Kidney (tissue), 14 donors: Measurements from ENCODE around the gene TMEM128. TPM values are rescaled to one million over a fixed set of nuclear protein-coding genes. Genes with fewer than 3 reads are reported as not detected.

Experiments used
- DNase-seq, 5 donors: peaks; one replicate each; pipeline ENCODE4 v3.0.0-alpha.2; 2013 to 2020
- FAIRE-seq: peaks from 2 replicates; lab custom pipeline; 2012; peaks lifted over from hg19 to GRCh38; lab: Jason Lieb, UNC
- H3K27ac ChIP-seq, 2 donors: one replicate each; pipeline ENCODE4 v1.7.0; 2013; ENCODE audit warnings: low read depth in 2 of 2, low read length in 2 of 2, inconsistent platforms in 1 of 2
- H3K27me3 ChIP-seq: one replicate; pipeline ENCODE4 v1.7.1; 2013; ENCODE audit warnings: low read length, inconsistent platforms; ENCODE audit not compliant: control insufficient read depth, insufficient read depth
- H3K36me3 ChIP-seq, 3 donors: one replicate each; pipeline versions ENCODE4 v1.7.0 to v1.7.1; 2013; ENCODE audit warnings: low read length in 3 of 3, control low read depth in 1 of 3, inconsistent platforms in 1 of 3; ENCODE audit not compliant: insufficient read depth in 3 of 3, control insufficient read depth in 2 of 3
- H3K4me1 ChIP-seq, 3 donors: one replicate each; pipeline versions ENCODE4 v1.7.0 to v1.7.1; 2013; ENCODE audit warnings: low read length in 3 of 3, inconsistent platforms in 1 of 3, low read depth in 1 of 3; ENCODE audit not compliant: control insufficient read depth in 2 of 3, insufficient read depth in 2 of 3
- H3K4me3 ChIP-seq, 3 donors: one replicate each; pipeline versions ENCODE4 v1.7.0 to v1.8.1; 2013; ENCODE audit warnings: low read length in 3 of 3, control low read depth in 1 of 3, inconsistent platforms in 1 of 3
- H3K9ac ChIP-seq, 3 donors: one replicate each; pipeline versions ENCODE4 v1.7.0 to v1.7.1; 2013; ENCODE audit warnings: low read length in 3 of 3, control low read depth in 1 of 3, inconsistent platforms in 1 of 3
- H3K9me3 ChIP-seq, 3 donors: one replicate each; pipeline versions ENCODE4 v1.7.0 to v1.7.1; 2013; ENCODE audit warnings: low read length in 3 of 3, control low read depth in 1 of 3, inconsistent platforms in 1 of 3; ENCODE audit not compliant: control insufficient read depth in 2 of 3, insufficient read depth in 1 of 3
- CTCF ChIP-seq: IDR thresholded peaks from 3 replicates; pipeline ENCODE4 v1.5.1; 2012; ENCODE audit warnings: mild to moderate bottlenecking, moderate library complexity, borderline replicate concordance; ENCODE audit not compliant: insufficient read depth; ENCODE audit errors: extremely low read depth
- intact Hi-C: fragments of 100-400 bp; cut with DNase I; formaldehyde crosslinking; loops from one replicate; pipeline ENCODE4 v1.11.1; 2022
- polyA plus RNA-seq: library from polyadenylated mRNA; stranded (reverse); fragments of 350-450 nt; fragmentation: Illumina TruSeq; extraction: RNeasy Lipid Tissue Mini Kit (QIAGEN cat#74804); gene quantifications from one replicate; pipeline ENCODE4 v1.2.3, GENCODE V29; 2014; ENCODE audit warnings: low read depth, low replicate concordance; ENCODE audit not compliant: insufficient read depth
- total RNA-seq: library from RNA; stranded (reverse); fragmentation: NEBNext Ultra II Directional; extraction: Animal tissue kit (Norgen Biotek cat#: 25700); gene quantifications from one replicate; pipeline ENCODE4 v1.2.1, GENCODE V29; 2021
- donor health status: control.
- donor health status: control.
- donor health status: control.
- donor health status: control.
- donor health status: control.
- donor health status: DM: yes; HTN: yes; CAD: no.
- donor health status: Normal renal cell carcinoma (clear cell type).

The TMEM128 gene
- total and polyA plus RNA-seq, 2 donors from 2014 or later, result 30.0 to 40.0 TPM

- no peak for FAIRE-seq
- no peak for TF ChIP-seq CTCF
- Histone ChIP-seq H3K4me1 (no peaks in the 10 kb centered on the region), H3K36me3 (peaks cover 0 to 6% (median 2%) of the 10 kb centered on the region in 3 donors), H3K27me3 (peaks cover 3% of the 10 kb centered on the region), H3K9ac (no peak overlapping the region), H3K9me3 (peaks cover 0 to 7% (median 0%) of the 10 kb centered on the region in 3 donors), H3K4me3 (no peak overlapping the region), H3K27ac (no peak overlapping the region)
- intact Hi-C loops, result no loop called here
- DNase-seq, result no peak
Observed at GRCh38 chr4:4233610-4234009, 14.4 kb downstream of the TMEM128 start.

GRCh38 chr4:4228356-4228668 lies 19.7 kb downstream of the TMEM128 start:
- no peaks in the 10 kb centered on the region for H3K36me3 ChIP-seq
- TF ChIP-seq CTCF, result no peak
- no peaks in the 10 kb centered on the region for H3K4me1 ChIP-seq
- intact Hi-C loops, result no loop called here
- H3K27ac ChIP-seq, result no peak overlapping the region
- no peak overlapping the region for H3K9ac ChIP-seq
- peaks cover 17% of the 10 kb centered on the region for H3K27me3 ChIP-seq
- DNase-seq, result no peak
- no peak for FAIRE-seq
- H3K4me3 ChIP-seq, result no peak overlapping the region
- H3K9me3 ChIP-seq, result peaks cover 0 to 2% (median 0%) of the 10 kb centered on the region in 3 donors

- H3K9ac ChIP-seq, result no peak overlapping the region
- no peak for FAIRE-seq
- no peak for TF ChIP-seq CTCF
- H3K4me3 ChIP-seq, result no peak overlapping the region
- H3K27ac ChIP-seq, result no peak overlapping the region
- H3K36me3 ChIP-seq, result no peaks in the 10 kb centered on the region
- H3K9me3 ChIP-seq, result no peaks in the 10 kb centered on the region
- H3K4me1 ChIP-seq, result no peaks in the 10 kb centered on the region
- no peak for DNase-seq
- intact Hi-C loops, result no loop called here
- peaks cover 17% of the 10 kb centered on the region for H3K27me3 ChIP-seq
Observed at GRCh38 chr4:4227510-4228355, 20.3 kb downstream of the TMEM128 start.
